H1 (cell line): Measurements from ENCODE around the gene DENND6B. TPM values are rescaled to one million over a fixed set of nuclear protein-coding genes. Genes with fewer than 3 reads are reported as not detected.

Experiments
- CHD1 ChIP-seq: IDR thresholded peaks from 2 replicates; pipeline ENCODE4 v1.6.1; 2012; ENCODE audit warnings: low read depth, low read length, improper control_type of control experiment
- CHD7 ChIP-seq: fragments of 300-600 bp; sonication (generic); IDR thresholded peaks from 2 replicates; pipeline ENCODE4 v1.7.1; 2012; ENCODE audit warnings: low read length, moderate library complexity, mild to moderate bottlenecking, inconsistent platforms; ENCODE audit not compliant: insufficient replicate concordance
- CTBP2 ChIP-seq: IDR thresholded peaks from 2 replicates; pipeline ENCODE4 v1.7.0; 2011; ENCODE audit warnings: borderline replicate concordance, mild to moderate bottlenecking, moderate library complexity, mixed read lengths, low read length; ENCODE audit not compliant: insufficient read depth, insufficient read length
- JUN ChIP-seq: IDR thresholded peaks from 2 replicates; pipeline ENCODE4 v1.6.1; 2011; ENCODE audit warnings: low read depth, mild to moderate bottlenecking, improper control_type of control experiment, low read length
- SIX5 ChIP-seq: IDR thresholded peaks from 2 replicates; pipeline ENCODE4 v1.6.1; 2011; ENCODE audit warnings: mild to moderate bottlenecking, low read depth, low read length
- polyA plus RNA-seq, 7 experiments: library from polyadenylated mRNA; depleted of rRNA in 3 of 7; stranded (reverse) in 5 of 7; unstranded in 2 of 7; fragments of >200 nt in 5 of 7; fragments of 200-250 nt in 2 of 7; gene quantifications; 1 replicate in 5 of 7; 2 replicates in 1 of 7; 4 replicates in 1 of 7; pipeline versions ENCODE4 v1.2.1 to v1.2.3, GENCODE V29; 2011 to 2013; ENCODE audit warnings: missing spikeins in 2 of 7, mixed read lengths in 2 of 7
- total RNA-seq: library from RNA; stranded (reverse); fragmentation: NEBNext Ultra II Directional; extraction: Animal tissue kit (Norgen Biotek cat#: 25700); gene quantifications from 2 replicates; pipeline ENCODE4 v1.2.1, GENCODE V29; 2021
- TF ChIP-seq, protein P1 (sequence below), 3 experiments: IDR thresholded peaks; 1 replicate in 2 of 3; 2 replicates in 1 of 3; pipeline versions ENCODE4 v1.5.1 to v1.6.1; 2011; ENCODE audit warnings: low read length in 3 of 3, mild to moderate bottlenecking in 3 of 3, inconsistent platforms in 2 of 3, low read depth in 1 of 3, moderate library complexity in 1 of 3; ENCODE audit not compliant: insufficient read depth in 1 of 3; ENCODE audit errors: control extremely low read depth in 1 of 3

Gene DENND6B
- total and polyA plus RNA-seq, 2 of the 8 experiments (the other 6 are each of a cell fraction or from before 2014, with no cell fraction given) = 1.1 to 1.9 TPM

GRCh38 chr22:50367778-50368500 lies 41.1 kb upstream of the DENND6B start (continued):
- TF ChIP-seq CHD7 (no peak), SIX5 (no peak), CHD1 (no peak), JUN (no peak), CTBP2 (no peak)
- TF ChIP-seq, protein P1, sequence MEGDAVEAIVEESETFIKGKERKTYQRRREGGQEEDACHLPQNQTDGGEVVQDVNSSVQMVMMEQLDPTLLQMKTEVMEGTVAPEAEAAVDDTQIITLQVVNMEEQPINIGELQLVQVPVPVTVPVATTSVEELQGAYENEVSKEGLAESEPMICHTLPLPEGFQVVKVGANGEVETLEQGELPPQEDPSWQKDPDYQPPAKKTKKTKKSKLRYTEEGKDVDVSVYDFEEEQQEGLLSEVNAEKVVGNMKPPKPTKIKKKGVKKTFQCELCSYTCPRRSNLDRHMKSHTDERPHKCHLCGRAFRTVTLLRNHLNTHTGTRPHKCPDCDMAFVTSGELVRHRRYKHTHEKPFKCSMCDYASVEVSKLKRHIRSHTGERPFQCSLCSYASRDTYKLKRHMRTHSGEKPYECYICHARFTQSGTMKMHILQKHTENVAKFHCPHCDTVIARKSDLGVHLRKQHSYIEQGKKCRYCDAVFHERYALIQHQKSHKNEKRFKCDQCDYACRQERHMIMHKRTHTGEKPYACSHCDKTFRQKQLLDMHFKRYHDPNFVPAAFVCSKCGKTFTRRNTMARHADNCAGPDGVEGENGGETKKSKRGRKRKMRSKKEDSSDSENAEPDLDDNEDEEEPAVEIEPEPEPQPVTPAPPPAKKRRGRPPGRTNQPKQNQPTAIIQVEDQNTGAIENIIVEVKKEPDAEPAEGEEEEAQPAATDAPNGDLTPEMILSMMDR (IDR thresholded peaks at IDR 0.05; ENCODE audit: control extremely low read depth in 1 of 3, insufficient read depth in 1 of 3, low read depth in 1 of 3, low read length in 3 of 3) = peak in 1 of 3 experiments; percentile 1; a peak in 1 of 4 replicates
